A549 (cell line): ENCODE results near the gene DSTN. TPM values are rescaled to one million over a fixed set of nuclear protein-coding genes. Genes with fewer than 3 reads are reported as not detected.

Source experiments
- polyA plus RNA-seq, 4 experiments: library from polyadenylated mRNA; depleted of rRNA in 3 of 4; stranded (reverse); fragments of >200 nt; fragmentation: RNase III in 1 of 4; extraction: RNeasy Plus Mini Kit Qiagen cat#74134 plus additional on column Dnase treatment in 1 of 4; gene quantifications; 2 replicates in 3 of 4; 3 replicates in 1 of 4; pipeline ENCODE4 v1.2.3, GENCODE V29; 2011 to 2017

DSTN gene
- polyA plus RNA-seq, 2 of the 4 experiments (the other 2 are of a cell fraction): 544 to 1,131 TPM

Other genes with a start within 250 kb of the DSTN start
- 6.1 and 7.2 TPM in 2 replicates for gene BFSP1, start 38.7 kb upstream of the DSTN start, polyA plus RNA-seq (2011; rRNA removed)
- 5.8 to 8.6 TPM (median 8.3 TPM) in 3 replicates for gene BFSP1, start 38.7 kb upstream of the DSTN start, polyA plus RNA-seq (2017; fragmentation: RNase III; extraction: RNeasy Plus Mini Kit Qiagen cat#74134 plus additional on column Dnase treatment)
- gene RRBP1, start 112.2 kb downstream of the DSTN start, polyA plus RNA-seq (2011; rRNA removed): 51.6 and 56.5 TPM in 2 replicates
- gene RRBP1, start 112.2 kb downstream of the DSTN start, polyA plus RNA-seq (2017; fragmentation: RNase III; extraction: RNeasy Plus Mini Kit Qiagen cat#74134 plus additional on column Dnase treatment): 71.2 to 81.8 TPM (median 79.6 TPM) in 3 replicates
- gene BANF2, start 129.9 kb downstream of the DSTN start, polyA plus RNA-seq (2011; rRNA removed): not detected in 2 replicates
- gene BANF2, start 129.9 kb downstream of the DSTN start, polyA plus RNA-seq (2017; fragmentation: RNase III; extraction: RNeasy Plus Mini Kit Qiagen cat#74134 plus additional on column Dnase treatment): not detected in 3 replicates